GM19397 (cell line): Measurements from ENCODE around the gene SFI1.

Source experiments
- ATAC-seq: cut with Tn5 transposase; IDR thresholded peaks from one replicate; pipeline ENCODE4 v1.9.1; 2021; ENCODE audit warnings: mild to moderate bottlenecking, moderate library complexity; ENCODE audit not compliant: unreplicated experiment

SFI1 gene

DNA sequence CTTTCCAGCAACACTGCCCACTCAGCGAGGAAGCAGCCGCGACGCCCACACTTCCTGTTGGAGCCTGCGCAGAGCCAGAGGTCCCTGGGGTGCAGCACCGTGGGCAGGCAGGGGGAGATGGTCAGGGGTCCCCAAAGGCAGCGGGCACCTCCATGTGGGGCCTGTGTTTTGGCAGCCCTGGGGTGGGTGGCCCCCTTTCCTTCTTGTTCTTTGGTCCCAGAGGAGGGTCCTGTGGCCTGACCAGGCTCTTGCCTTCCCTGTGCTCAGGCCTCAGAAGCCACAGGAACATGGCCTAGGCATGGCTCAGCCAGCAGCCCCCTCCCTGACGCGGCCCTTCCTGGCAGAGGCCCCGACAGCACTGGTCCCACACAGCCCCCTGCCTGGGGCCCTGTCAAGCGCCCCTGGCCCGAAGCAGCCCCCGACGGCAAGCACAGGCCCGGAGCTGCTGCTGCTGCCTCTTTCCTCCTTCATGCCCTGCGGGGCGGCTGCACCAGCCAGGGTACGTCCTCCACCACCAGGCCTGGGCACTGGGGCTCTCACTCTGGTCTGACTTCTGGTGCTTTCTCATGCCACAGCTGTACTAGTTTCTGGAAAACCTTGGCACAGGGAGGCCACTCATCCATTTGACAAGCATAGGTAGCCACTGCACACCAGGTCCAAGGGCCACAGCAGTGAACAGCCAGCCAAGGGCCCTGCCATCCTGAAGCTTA lies 118.6 kb downstream of the SFI1 start:
- ATAC-seq = no peak

DNA sequence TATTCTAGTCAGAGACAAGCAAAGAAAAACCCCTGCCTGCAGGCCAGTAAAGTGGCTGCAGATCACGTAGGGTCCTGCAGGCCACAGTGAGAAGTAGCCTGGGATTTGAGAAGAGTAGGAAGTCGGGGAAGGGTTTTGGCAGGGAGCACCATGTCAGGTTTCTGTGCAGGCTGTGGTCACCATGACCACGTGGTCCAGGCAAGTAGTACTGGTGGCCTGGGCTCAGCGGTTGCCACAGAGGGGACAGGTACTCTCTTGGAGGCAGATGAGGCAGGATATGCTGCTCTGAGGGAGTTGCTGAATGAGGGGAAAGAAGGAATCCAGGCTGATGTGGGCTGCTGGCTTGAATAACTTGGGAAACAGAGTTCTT lies 119.1 kb downstream of the SFI1 start:
- ATAC-seq = no peak

DNA sequence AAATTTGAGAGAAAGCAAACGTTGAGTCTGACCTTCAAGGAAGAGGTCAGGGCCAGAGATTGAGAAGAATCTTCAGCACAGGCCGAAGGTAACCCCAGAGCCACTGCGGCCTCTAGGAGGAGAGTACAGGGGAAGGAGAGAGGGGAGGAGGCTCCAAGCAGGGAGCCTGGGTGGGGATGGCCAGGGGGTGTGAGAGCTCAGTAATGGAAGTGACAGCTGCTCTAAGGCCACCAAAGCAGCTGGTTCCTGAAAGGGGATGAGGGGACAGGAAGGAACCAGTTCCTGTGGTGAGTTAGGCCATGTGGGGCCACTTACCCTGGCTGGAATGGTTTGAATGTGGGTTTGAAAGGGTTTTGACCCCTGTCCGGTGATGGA lies 119.6 kb downstream of the SFI1 start:
- ATAC-seq = no peak

DNA sequence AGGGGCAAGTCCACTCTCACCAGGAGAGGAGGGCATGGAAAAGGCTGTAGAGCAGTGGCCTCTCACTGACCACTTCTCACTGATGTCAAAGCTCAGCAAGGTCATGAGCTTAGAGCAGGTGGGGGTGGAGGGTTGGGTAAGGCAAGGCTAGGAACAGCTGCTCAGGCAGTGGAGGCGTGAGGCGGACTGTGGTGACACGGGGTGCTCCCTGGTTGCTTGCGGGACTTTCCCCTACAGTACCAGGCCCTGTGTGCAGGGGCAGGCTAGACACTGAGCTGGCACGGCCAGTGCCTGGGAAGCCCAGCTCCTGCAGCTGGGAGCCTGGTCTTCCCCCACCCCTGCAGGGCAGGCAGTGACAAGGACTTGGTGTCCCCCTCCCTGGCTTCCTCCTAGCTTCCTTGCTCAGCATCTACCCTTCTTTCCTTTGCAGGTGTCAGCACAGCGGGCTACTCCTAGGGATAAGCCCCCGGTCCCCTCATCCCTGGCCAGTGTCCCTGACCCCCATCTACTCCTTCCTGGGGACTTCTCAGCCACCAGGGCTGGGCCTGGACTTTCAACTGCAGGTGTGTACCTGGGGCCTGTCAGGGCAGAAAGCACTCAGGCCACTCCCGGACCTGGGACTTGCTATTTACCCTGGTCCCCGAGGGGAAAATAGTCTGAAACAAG lies 120.1 kb downstream of the SFI1 start:
- ATAC-seq = peak; percentile 47

GRCh38 chr22:31618057-31618456 lies 121.7 kb downstream of the SFI1 start:
- no peak for ATAC-seq

DNA sequence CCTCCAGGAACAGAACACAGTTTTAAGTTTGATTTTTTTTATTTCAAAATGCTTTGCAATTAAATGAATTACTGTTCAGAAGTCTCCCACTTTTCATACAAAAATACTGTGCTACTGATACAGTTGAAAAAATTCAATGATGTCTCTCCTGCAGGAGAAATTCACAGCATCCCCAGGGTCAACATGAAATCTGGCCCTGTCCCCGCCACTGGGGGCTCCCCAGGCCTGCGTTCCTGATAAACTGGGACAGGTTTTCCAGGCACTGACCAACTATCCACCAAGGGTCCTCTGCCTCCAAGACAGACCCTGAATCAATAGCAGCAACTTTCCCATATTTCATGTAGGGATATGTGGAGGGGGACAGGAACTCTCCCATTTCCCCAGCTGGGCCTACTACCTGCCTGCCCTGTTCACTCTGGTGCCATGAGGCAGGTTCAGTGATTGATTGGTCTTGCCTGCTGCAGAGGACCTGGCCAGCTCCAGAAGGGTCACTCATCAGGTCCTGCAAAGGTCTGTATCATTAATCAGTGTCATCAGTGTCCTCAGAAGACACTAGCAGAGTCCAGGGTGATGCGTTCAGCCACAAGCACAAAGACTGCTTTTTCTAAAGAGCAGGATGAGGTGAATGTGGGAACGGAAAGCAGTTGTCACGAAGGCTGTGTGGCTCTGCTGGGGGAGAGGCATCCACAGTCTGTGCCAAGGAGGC lies 122.3 kb downstream of the SFI1 start:
- ATAC-seq = no peak

DNA sequence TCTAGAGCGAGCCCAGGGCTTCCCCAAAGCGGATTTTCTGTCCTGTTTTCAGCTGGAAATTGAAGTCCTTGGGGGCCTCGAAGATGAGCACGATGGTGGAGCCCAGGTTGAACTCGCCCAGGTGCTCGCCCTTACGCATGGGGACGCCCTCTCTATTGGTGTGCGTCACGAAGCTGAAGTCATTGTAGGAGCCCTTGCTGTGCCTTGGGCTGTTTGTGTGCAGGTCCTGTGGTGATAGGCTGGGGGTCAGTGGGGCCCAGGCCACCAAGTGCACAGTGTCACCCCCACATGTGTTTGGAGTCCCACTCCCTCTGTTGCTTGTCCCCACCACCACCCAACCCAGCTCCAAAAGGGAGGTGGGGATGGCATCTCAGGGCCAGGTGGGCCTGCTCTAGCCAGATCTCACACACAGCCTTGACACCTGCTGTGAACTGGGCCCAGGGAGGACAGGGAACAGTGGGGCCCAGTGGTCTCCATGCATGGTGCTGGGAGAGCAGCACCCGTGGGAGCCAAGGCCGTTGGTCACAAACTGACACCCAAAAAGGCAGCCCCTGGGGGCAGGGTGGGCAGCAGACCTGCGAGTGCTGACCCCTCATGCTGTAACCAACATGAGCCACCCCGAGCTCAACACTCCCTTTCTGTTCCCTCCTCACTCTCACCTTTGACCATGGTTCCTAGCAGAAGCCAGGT lies 123.4 kb downstream of the SFI1 start:
- ATAC-seq = no peak

DNA sequence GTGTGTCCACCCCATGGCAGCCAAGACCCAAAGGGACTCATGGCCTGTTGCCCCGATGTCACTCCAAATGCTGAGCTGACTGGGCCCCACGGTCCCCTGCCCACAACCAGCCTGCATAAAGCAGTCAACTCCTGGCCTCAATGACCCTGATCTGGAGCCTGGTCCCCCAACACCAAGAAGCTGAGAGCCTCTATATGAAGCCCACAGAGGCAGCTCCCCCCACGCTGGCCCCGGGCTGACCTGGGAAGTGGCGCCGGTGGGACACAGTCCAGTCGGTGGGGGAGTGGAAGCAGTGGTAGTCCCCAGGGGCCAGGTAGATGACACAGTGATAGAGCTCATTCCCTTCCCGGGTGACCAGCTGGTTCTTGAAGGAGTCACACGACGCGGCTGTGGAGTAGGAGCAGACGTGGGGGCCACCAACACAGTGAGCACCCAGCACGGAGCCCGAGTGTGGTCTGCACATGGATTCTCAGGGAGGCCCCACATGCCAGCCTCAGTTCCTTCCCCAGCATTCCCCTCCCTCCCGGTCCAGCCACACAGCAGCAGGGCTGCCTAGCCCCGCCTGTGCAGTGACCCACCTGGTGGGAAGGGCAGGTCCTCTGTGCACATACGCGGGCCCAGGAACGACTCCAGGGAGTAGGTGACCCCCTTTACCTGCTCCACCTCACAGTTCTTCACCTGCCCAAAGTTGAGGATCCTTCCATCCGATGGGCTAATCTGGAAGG lies 124.6 kb downstream of the SFI1 start:
- no peak for ATAC-seq

GRCh38 chr22:31621507-31622124 lies 125.3 kb downstream of the SFI1 start:
- no peak for ATAC-seq

GRCh38 chr22:31622980-31623379 lies 126.6 kb downstream of the SFI1 start:
- no peak for ATAC-seq

DNA sequence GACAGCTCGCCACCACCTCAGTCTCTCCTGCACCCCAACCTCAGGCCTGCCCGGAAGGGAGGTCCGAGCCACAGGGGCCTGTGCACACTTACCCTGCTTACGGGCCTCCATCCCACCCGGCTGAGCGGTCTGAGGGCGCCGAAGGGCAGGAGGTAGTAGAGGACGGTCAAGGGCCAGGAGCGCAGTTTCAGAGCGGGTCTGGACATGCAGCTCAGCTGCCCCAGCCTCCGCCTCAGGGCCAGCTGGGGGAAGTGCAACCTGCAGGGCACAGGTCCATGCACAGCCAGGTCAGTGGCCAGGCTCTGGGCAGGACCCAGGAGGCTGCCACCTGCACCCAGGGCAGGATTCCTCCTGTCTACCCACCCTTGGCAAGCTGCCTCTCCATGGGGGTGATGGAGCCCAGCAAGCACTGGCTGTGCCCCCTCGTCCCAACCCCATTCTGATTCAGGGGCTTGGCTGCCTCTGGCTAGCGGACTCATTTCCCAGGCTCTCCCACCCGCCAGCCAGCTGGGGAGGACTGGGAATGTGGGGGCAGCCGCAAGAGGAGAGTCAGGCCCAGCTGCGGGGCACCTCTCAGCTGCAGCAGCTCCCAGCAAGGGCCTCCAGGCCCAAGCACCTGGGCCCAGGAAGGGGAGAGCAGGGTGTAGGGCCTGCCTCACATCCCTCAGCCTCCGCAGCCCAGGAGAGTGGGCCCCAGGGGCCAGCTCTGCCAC lies 127.4 kb downstream of the SFI1 start:
- no peak for ATAC-seq

- no peak for ATAC-seq
Observed at GRCh38 chr22:31625257-31625640, 128.9 kb downstream of the SFI1 start.

- ATAC-seq = no peak
Observed at GRCh38 chr22:31625661-31626426, 129.5 kb downstream of the SFI1 start.

DNA sequence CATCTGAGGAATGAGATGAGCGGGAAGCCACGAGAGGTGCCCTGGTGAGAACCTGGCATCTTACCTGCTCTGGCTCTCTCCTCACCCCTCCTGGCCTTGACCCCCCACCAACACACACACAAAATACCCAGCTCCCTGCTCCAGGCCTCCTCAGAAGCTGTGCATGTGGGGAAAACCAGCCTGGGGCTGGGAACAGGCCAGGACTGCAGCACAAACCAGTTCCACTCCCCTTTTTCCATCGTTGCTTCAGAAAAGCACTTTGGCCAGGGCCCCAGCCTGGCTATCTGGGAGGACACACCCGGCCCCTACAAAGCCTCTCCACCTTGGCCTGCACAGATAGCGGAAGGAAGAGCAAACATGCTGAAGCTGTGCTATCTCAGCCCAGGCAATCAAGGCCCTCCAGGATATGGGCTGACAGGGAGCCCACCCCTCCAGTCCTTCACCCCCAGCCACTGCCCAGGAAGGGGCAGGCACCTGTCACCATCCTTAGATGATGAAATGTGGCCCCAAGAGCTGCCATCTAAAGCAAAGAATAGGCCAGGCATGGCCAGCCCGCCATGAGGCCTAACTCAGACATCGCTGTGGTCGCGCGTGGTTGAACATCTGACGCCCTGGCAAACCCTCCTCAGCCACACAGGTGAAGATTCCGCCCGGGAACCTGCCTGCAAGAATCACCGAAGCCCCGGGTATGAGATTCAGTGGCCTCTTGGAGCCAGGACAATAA lies 130.3 kb downstream of the SFI1 start:
- ATAC-seq = no peak

DNA sequence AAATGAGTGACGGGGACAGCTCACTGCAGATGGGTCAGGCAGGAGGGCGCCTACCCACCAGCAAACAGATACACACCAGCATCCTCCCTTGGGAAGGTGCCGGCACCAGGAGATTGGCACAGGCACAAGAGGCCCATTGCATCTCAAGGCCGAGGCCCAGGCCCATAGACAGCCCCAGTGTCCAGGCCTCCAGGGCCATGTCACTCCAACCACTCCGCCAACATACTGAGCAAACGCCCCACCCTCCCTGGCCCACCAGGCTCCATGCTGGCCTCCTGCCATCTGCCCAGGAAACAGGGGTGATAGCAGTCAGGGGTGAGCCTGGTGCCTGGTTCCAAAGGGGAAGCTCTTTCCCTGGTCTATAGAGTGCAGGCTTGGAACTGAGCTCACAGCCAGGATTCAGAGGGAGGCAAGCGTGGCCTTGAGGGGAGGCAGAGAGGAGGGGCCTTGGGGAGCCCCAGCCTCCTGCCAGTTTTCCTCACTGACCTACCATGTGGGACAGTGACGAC lies 130.9 kb downstream of the SFI1 start:
- ATAC-seq = no peak

- ATAC-seq = no peak
Observed at GRCh38 chr22:31628362-31628761, 132.0 kb downstream of the SFI1 start.

DNA sequence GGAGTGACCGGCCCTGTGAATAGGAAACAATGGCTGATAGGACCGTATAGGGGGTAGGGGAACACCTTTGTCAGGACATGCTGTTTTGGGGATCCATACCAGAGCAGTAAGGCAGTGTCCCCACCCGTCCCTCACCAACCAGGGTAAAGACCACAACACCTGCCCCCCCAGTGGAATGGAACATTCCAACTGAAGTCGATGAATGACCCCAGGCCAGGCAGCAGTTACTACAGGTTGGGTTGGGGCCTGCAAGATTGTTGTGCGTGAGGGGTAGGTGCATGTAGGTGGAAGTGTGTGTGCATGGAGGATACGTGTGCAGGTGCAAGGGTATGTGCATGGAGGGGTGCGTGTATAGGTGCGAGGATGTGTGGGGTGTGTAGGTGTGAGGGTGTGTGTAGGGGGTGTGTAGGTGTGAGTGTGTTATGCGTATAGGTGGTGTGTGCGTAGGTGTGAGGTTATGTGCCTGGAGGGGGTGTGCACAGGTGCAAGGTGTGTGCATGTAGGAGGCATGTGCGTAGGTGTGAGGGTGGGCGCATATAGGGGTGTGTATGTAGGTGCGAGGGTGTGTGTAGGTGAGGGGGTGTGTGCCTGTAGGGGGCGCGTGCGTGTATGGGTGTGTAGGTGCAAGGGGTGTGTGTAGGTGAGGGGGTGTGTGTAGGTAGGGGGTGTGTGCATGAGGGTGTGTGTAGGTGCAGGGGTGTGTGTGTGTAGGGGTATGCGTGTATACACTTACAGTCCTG lies 132.8 kb downstream of the SFI1 start:
- no peak for ATAC-seq

DNA sequence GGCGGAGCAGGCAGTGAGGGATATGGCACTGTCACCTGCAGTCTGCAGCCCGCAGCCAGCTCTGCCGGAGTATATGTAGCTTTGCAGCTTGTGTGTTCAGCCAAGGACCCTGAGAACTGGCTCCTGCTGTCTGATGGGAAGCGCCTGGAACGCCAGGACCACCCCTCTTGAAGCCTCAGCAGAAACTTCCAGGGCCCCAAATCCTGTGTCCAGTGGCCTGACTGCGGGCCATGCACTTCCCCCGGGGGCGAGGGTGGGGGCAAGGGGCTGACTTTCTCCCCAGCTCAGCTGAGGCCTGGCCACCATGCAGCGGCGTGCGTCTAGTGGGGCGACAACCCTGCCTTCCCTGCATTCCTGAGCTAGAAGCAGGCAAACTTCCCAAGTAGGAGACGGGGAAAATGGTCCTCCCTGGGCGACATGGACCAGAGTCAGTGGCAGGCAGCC lies 133.4 kb downstream of the SFI1 start:
- ATAC-seq = no peak
